IMR-90 (cell line): ENCODE data around the gene TMEM154. TPM values are rescaled to one million over a fixed set of nuclear protein-coding genes. Genes with fewer than 3 reads are reported as not detected.

ENCODE experiments used
- ATAC-seq: fragments of 200-7000 bp; cut with Tn5 transposase; 2 replicates; pipeline ENCODE4 v1.9.1; 2020; ENCODE audit warnings: low read depth, mild to moderate bottlenecking, moderate library complexity
- BruUV-seq: library from RNA; stranded (reverse); fragments of 400-500 nt; replicated peaks from 2 replicates; lab custom pipeline; 2021; lab: Mats Ljungman, UMichigan
- CTCF ChIA-PET: fragments of 300-600 bp; formaldehyde crosslinking; extraction: SDS; loops from one replicate; lab custom pipeline; 2021; ENCODE audit warnings: antibody characterized with exemption; lab: Yijun Ruan, JAX
- POLR2A ChIA-PET: fragments of 300-600 bp; sonication (Branson Sonifier 250); formaldehyde crosslinking; loops from one replicate; lab custom pipeline; 2022; ENCODE audit warnings: antibody characterized with exemption; ENCODE audit not compliant: unreplicated experiment; lab: Charles Lee
- DNase-seq: peaks from one replicate; pipeline ENCODE4 v3.0.0; 2013
- H2AFZ ChIP-seq: replicated peaks from 2 replicates; pipeline ENCODE3; 2013; ENCODE audit warnings: low read length, mild to moderate bottlenecking; ENCODE audit not compliant: poor library complexity
- H2AK5ac ChIP-seq: 2 replicates; pipeline ENCODE4 v1.6.1; 2013; ENCODE audit warnings: low read depth, low read length, inconsistent platforms
- H2AK9ac ChIP-seq: replicated peaks from 2 replicates; pipeline ENCODE3; 2013; ENCODE audit warnings: mild to moderate bottlenecking, low read depth, low read length, moderate library complexity; ENCODE audit not compliant: poor library complexity
- H2BK120ac ChIP-seq: 2 replicates; pipeline ENCODE4 v1.6.1; 2013; ENCODE audit warnings: low read depth, low read length, inconsistent platforms
- H2BK15ac ChIP-seq: 3 replicates; pipeline ENCODE4 v1.6.1; 2013; ENCODE audit warnings: low read depth, low read length, inconsistent platforms
- H2BK20ac ChIP-seq: 2 replicates; pipeline ENCODE4 v1.6.1; 2013; ENCODE audit warnings: low read depth, mild to moderate bottlenecking, inconsistent platforms, low read length, moderate library complexity
- H2BK5ac ChIP-seq: 2 replicates; pipeline ENCODE4 v1.6.1; 2013; ENCODE audit warnings: mild to moderate bottlenecking, low read depth, low read length, inconsistent platforms; ENCODE audit not compliant: poor library complexity, severe bottlenecking
- H3K14ac ChIP-seq: replicated peaks from 2 replicates; pipeline ENCODE4 v1.6.1; 2013; ENCODE audit warnings: low read depth, low read length, inconsistent platforms
- H3K18ac ChIP-seq: 2 replicates; pipeline ENCODE4 v1.6.1; 2013; ENCODE audit warnings: low read depth, low read length, control low read depth
- H3K23ac ChIP-seq: 2 replicates; pipeline ENCODE4 v1.6.1; 2013; ENCODE audit warnings: low read depth, low read length, inconsistent platforms
- H3K27ac ChIP-seq: 2 replicates; pipeline ENCODE4 v1.5.1; 2013; ENCODE audit warnings: mild to moderate bottlenecking, control low read depth, low read length; ENCODE audit not compliant: insufficient read depth
- H3K27me3 ChIP-seq: 2 replicates; pipeline ENCODE4 v1.6.1; 2013; ENCODE audit warnings: low read length; ENCODE audit not compliant: control insufficient read depth, insufficient read depth
- H3K36me3 ChIP-seq: 2 replicates; pipeline ENCODE4 v1.6.1; 2013; ENCODE audit warnings: low read length, mixed read lengths; ENCODE audit not compliant: control insufficient read depth, insufficient read depth
- H3K4ac ChIP-seq: 2 replicates; pipeline ENCODE4 v1.6.1; 2013; ENCODE audit warnings: low read depth, low read length, inconsistent platforms
- H3K4me1 ChIP-seq: 2 replicates; pipeline ENCODE4 v1.6.1; 2013; ENCODE audit warnings: low read length, mixed read lengths; ENCODE audit not compliant: control insufficient read depth, insufficient read depth
- H3K4me2 ChIP-seq: 2 replicates; pipeline ENCODE4 v1.6.1; 2013; ENCODE audit warnings: low read depth, mild to moderate bottlenecking, control low read depth, low read length, moderate library complexity
- H3K4me3 ChIP-seq: 2 replicates; pipeline ENCODE4 v1.5.1; 2013; ENCODE audit warnings: low read depth, mild to moderate bottlenecking, control low read depth, low read length, moderate library complexity; ENCODE audit not compliant: insufficient read depth
- H3K56ac ChIP-seq: 2 replicates; pipeline ENCODE4 v1.6.1; 2013; ENCODE audit warnings: low read length, inconsistent platforms; ENCODE audit not compliant: insufficient read depth; ENCODE audit errors: extremely low read depth
- H3K79me1 ChIP-seq, 2 experiments: 2 replicates each; pipeline ENCODE4 v1.6.1; 2013; ENCODE audit warnings: low read length in 2 of 2, inconsistent platforms in 1 of 2, low read depth in 1 of 2
- H3K9ac ChIP-seq: 2 replicates; pipeline ENCODE4 v1.6.1; 2013; ENCODE audit warnings: low read depth, low read length, control low read depth
- H3K9me1 ChIP-seq: 2 replicates; pipeline ENCODE4 v1.6.1; 2013; ENCODE audit warnings: low read length, inconsistent platforms; ENCODE audit not compliant: insufficient read depth
- H3K9me3 ChIP-seq: 2 replicates; pipeline ENCODE4 v1.6.1; 2013; ENCODE audit warnings: low read length; ENCODE audit not compliant: control insufficient read depth, insufficient read depth
- H4K20me1 ChIP-seq: 2 replicates; pipeline ENCODE4 v1.6.1; 2013; ENCODE audit warnings: low read length, inconsistent platforms; ENCODE audit not compliant: insufficient read depth
- H4K5ac ChIP-seq: 2 replicates; pipeline ENCODE4 v1.6.1; 2013; ENCODE audit warnings: mild to moderate bottlenecking, low read depth, low read length, control low read depth
- H4K8ac ChIP-seq, 2 experiments: 2 replicates each; pipeline ENCODE4 v1.6.1; 2013; ENCODE audit warnings: low read depth in 2 of 2, low read length in 2 of 2, control low read depth in 1 of 2, inconsistent platforms in 1 of 2
- H4K91ac ChIP-seq: 2 replicates; pipeline ENCODE4 v1.6.1; 2013; ENCODE audit warnings: low read depth, low read length, inconsistent platforms; ENCODE audit not compliant: insufficient read depth
- BHLHE40 ChIP-seq: fragments of 150-350 bp; IDR thresholded peaks from 2 replicates; pipeline ENCODE4 v1.6.1; 2016; ENCODE audit warnings: mild to moderate bottlenecking, low read depth, low read length
- CEBPB ChIP-seq: IDR thresholded peaks from 2 replicates; pipeline ENCODE4 v1.6.1; 2012; ENCODE audit warnings: low read depth, low read length, improper control_type of control experiment
- CHD1 ChIP-seq: IDR thresholded peaks from 2 replicates; pipeline ENCODE4 v1.6.1; 2012; ENCODE audit warnings: low read depth, low read length, improper control_type of control experiment
- CTCF ChIP-seq: conservative IDR thresholded peaks from 2 replicates; pipeline ENCODE4 v1.5.1; 2012; ENCODE audit warnings: mild to moderate bottlenecking, low read depth, low read length, improper control_type of control experiment
- FOS ChIP-seq: fragments of 150-350 bp; IDR thresholded peaks from 2 replicates; pipeline ENCODE4 v1.6.1; 2016; ENCODE audit warnings: low read depth, low read length
- MAFK ChIP-seq: IDR thresholded peaks from 2 replicates; pipeline ENCODE4 v1.6.1; 2012; ENCODE audit warnings: low read depth, low read length, improper control_type of control experiment
- MAZ ChIP-seq: IDR thresholded peaks from 2 replicates; pipeline ENCODE4 v1.6.1; 2012; ENCODE audit warnings: low read depth, mild to moderate bottlenecking, low read length, improper control_type of control experiment, moderate library complexity, borderline replicate concordance
- MXI1 ChIP-seq: IDR thresholded peaks from 2 replicates; pipeline ENCODE4 v1.6.1; 2012; ENCODE audit warnings: low read depth, mild to moderate bottlenecking, low read length, moderate library complexity, borderline replicate concordance
- NFE2L2 ChIP-seq: fragments of 150-350 bp; IDR thresholded peaks from 2 replicates; pipeline ENCODE4 v1.6.1; 2016; ENCODE audit warnings: low read depth, mild to moderate bottlenecking, low read length
- POLR2A ChIP-seq: IDR thresholded peaks from 2 replicates; pipeline ENCODE4 v1.6.1; 2012; ENCODE audit warnings: mild to moderate bottlenecking, low read depth, low read length
- RAD21 ChIP-seq: IDR thresholded peaks from 2 replicates; pipeline ENCODE4 v1.6.1; 2012; ENCODE audit warnings: low read length, improper control_type of control experiment
- RCOR1 ChIP-seq: IDR thresholded peaks from 2 replicates; pipeline ENCODE4 v1.6.1; 2012; ENCODE audit warnings: mild to moderate bottlenecking, low read length, improper control_type of control experiment; ENCODE audit not compliant: insufficient replicate concordance
- RFX5 ChIP-seq: IDR thresholded peaks from 2 replicates; pipeline ENCODE4 v1.8.0; 2012; ENCODE audit warnings: low read depth, mild to moderate bottlenecking, low read length, moderate library complexity
- SMC3 ChIP-seq: fragments of 150-350 bp; IDR thresholded peaks from 2 replicates; pipeline ENCODE4 v1.6.1; 2016; ENCODE audit warnings: low read depth, mild to moderate bottlenecking, antibody characterized with exemption, low read length, moderate library complexity
- WGBS, 2 experiments: methylation state at CpG; one replicate each; pipeline versions ENCODE4 v1.1.5 to v1.1.7; 2013; ENCODE audit warnings: missing lambda C conversion rate in 2 of 2; ENCODE audit not compliant: insufficient read length in 1 of 2; ENCODE audit errors: extremely low coverage in 2 of 2; 5-methylcytosine and 5-hydroxymethylcytosine counted together
- dilution Hi-C: fragments of 300-500 bp; cut with HindIII; formaldehyde crosslinking; loops from one replicate; pipeline ENCODE4 v1.14.3; 2018; ENCODE audit warnings: low sequenced_read_pairs; ENCODE audit not compliant: unreplicated experiment
- in situ Hi-C: fragments of 300-500 bp; cut with MboI; formaldehyde crosslinking; loops from 3 replicates; pipeline ENCODE4 v1.14.3; 2019; ENCODE audit warnings: low sequenced_read_pairs, inconsistent platforms, mixed read lengths
- intact Hi-C: fragments of 100-400 bp; cut with micrococcal nuclease; formaldehyde crosslinking; loops from 2 replicates; pipeline ENCODE4 v1.10.0; 2022
- polyA plus RNA-seq, 3 experiments: library from polyadenylated mRNA; depleted of rRNA; stranded (reverse); fragments of >200 nt; gene quantifications; 2 replicates each; pipeline ENCODE4 v1.2.3, GENCODE V29; 2012; ENCODE audit warnings: low replicate concordance in 1 of 3
- total RNA-seq: library from RNA; depleted of rRNA; stranded (reverse); fragments of >200 nt; gene quantifications from 2 replicates; pipeline ENCODE4 v1.2.3, GENCODE V29; 2012
- TF ChIP-seq, protein P1 (sequence below): fragments of 150-350 bp; IDR thresholded peaks from 2 replicates; pipeline ENCODE4 v1.6.1; 2017; ENCODE audit warnings: mild to moderate bottlenecking, antibody characterized with exemption, low read length, low read depth

The TMEM154 gene
- total and polyA plus RNA-seq, 2 of the 4 experiments (the other 2 are of a cell fraction), result 0.12 to 0.18 TPM

DNA sequence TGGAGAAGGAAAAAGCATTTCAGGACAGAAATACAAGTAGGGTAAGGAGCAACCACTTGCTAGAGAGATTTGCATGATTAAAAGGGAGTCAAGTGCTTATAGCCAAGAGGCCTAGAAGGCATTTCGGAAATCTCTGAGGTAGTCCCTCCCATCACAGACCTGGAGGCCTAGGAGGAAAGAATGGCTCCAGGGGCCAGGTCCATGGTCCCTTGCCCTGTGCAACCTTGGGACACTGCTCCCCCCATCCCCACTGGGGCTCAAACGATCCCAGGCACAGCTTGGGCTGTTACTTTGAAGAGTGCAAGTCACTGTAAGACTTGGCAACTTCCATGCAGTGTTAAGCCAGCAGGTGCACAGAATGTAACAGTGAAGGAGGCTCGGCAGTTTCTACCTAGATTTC, 92.7 kb downstream of the TMEM154 start:
- Histone ChIP-seq H3K4me3 (no peak overlapping the region), H3K9me1 (0 out of 2 replicates have a peak, but pooled peaks cover 3% of the 10 kb centered on the region), H3K14ac (no peak overlapping the region), H2AK5ac (no peak overlapping the region), H4K91ac (no peak overlapping the region), H3K9ac (no peak overlapping the region), H3K79me1 (no peaks in the 10 kb centered on the region), H3K4me1 (peaks cover 11% of the 10 kb centered on the region), H3K9me3 (no peaks in the 10 kb centered on the region), H2BK5ac (no peak overlapping the region), H2BK20ac (no peak overlapping the region), H3K4me2 (no peak overlapping the region), H3K4ac (no peak overlapping the region), H3K18ac (no peak overlapping the region), H3K27me3 (no peaks in the 10 kb centered on the region; the same call in 1 of the 2 replicates), H3K23ac (no peak overlapping the region), H4K5ac (no peak overlapping the region), H2BK120ac (no peak overlapping the region), H4K20me1 (no peaks in the 10 kb centered on the region), H2AK9ac (no peak overlapping the region), H2AFZ (no peak overlapping the region), H4K8ac (no peak overlapping the region), H2BK15ac (no peak overlapping the region), H3K36me3 (no peaks in the 10 kb centered on the region), H3K56ac (no peak overlapping the region), H3K27ac (no peak overlapping the region)
- intact Hi-C loops (no loop called here), dilution Hi-C loops (no loop called here), in situ Hi-C loops (no loop called here)
- DNase-seq, result no peak
- ATAC-seq, result no peak
- TF ChIP-seq RCOR1 (no peak), SMC3 (no peak), MAZ (no peak), MAFK (no peak), CEBPB (no peak), BHLHE40 (no peak), MXI1 (no peak), RFX5 (no peak), CTCF (no peak), RAD21 (no peak), POLR2A (no peak), CHD1 (no peak), NFE2L2 (no peak), FOS (no peak)
- TF ChIP-seq, protein P1, sequence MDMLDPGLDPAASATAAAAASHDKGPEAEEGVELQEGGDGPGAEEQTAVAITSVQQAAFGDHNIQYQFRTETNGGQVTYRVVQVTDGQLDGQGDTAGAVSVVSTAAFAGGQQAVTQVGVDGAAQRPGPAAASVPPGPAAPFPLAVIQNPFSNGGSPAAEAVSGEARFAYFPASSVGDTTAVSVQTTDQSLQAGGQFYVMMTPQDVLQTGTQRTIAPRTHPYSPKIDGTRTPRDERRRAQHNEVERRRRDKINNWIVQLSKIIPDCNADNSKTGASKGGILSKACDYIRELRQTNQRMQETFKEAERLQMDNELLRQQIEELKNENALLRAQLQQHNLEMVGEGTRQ, result no peak
- no CpG with 5 or more reads among the region's 3 CpGs for WGBS, 2 experiments
- POLR2A ChIA-PET, result no interaction called here
- BruUV-seq, result no TSS peak
- CTCF ChIA-PET, result no interaction called here
